Activated naive CD8-positive, alpha-beta T cell (primary cell): ENCODE data around the gene ZNF780A.
"Not testable (repeated sequence)": the region's sequence is repeated elsewhere in the genome, so short reads cannot be mapped to it uniquely, and the experiment has no call there.

Source experiments
- H3K27ac Mint-ChIP-seq: one replicate; pipeline ENCODE4 v1.8.0; 2021; ENCODE audit warnings: mixed read lengths
- H3K27me3 Mint-ChIP-seq: one replicate; pipeline ENCODE4 v1.8.0; 2021; ENCODE audit warnings: mixed read lengths
- H3K36me3 Mint-ChIP-seq: one replicate; pipeline ENCODE4 v1.8.0; 2021; ENCODE audit warnings: mixed read lengths
- H3K4me1 Mint-ChIP-seq: one replicate; pipeline ENCODE4 v1.8.0; 2021; ENCODE audit warnings: low read depth, mixed read lengths
- H3K4me3 Mint-ChIP-seq: one replicate; pipeline ENCODE4 v1.8.0; 2021; ENCODE audit warnings: mild to moderate bottlenecking, mixed read lengths
- H3K9me3 Mint-ChIP-seq: one replicate; pipeline ENCODE4 v1.8.0; 2021; ENCODE audit warnings: low read depth, mixed read lengths

Gene ZNF780A

DNA sequence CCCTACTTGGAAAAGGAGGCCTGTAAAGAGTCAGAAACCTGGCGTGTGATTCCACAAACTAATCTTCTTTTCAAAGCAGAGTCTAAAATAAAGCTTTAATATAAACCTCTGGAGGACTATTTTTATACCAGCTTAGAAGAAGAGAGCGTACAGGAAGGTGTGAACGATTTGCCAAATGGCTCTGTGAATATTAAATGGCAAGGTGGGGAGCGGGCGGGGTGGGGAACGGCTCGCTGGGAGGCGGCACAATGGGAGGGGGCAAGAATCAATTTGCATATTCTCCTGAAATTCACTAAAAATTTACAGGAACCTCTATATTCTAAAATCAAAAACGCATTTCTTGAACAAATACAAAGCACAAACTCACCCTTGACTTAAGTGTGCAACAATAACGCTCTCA, 35.7 kb downstream of the ZNF780A start:
- Mint-ChIP-seq H3K4me1 (peaks cover 53% of the 10 kb centered on the region), H3K9me3 (peaks cover 8% of the 10 kb centered on the region), H3K27ac (peak overlapping the region; percentile 96), H3K36me3 (peaks cover 29% of the 10 kb centered on the region), H3K4me3 (peak overlapping the region; percentile 98), H3K27me3 (no peaks in the 10 kb centered on the region)

DNA sequence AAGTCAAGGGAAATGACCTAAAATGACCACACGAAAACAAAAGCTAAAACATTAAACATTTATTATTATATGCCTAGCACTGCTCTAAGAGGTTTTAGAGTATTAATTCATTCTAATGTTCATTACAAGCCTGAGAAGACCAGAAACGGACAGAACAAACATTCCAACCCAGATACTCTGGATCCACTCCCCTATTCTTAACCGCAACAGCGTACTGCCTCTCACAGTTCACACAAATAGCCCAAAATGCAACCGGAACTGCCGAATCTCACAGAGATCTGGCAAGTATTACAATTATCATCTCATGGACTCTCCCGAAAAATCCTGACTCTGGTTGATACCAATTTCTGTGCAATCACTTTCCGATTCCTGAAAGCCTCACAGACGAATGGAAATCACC, 36.1 kb downstream of the ZNF780A start:
- H3K27ac Mint-ChIP-seq = peak overlapping the region; percentile 61

DNA sequence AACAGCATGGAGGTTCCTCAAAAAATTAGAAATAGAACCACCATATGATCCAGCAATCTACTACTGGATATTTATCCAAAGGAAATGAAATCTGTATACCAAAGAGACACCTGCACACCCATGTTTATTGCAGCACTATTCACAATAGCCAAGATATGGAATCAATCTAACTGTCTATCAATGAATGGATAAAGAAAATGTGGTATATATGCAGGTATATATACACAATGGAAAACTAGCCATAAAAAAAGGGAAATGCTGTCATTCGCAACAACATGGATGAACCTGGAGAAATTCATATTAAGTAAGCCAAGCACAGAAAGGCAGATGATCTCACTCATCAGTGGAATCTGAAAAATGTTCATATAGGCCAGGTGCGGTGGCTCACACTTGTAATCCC, 37.3 kb downstream of the ZNF780A start:
- H3K9me3 Mint-ChIP-seq = no peaks in the 10 kb centered on the region
- peaks cover 30% of the 10 kb centered on the region for H3K36me3 Mint-ChIP-seq
- peak overlapping the region; percentile 98 for H3K4me3 Mint-ChIP-seq
- peaks cover 55% of the 10 kb centered on the region for H3K4me1 Mint-ChIP-seq
- no peaks in the 10 kb centered on the region for H3K27me3 Mint-ChIP-seq
- H3K27ac Mint-ChIP-seq = no peak overlapping the region

More for the DNA sequence above, 36.1 kb downstream of the ZNF780A start:
- Mint-ChIP-seq H3K36me3 (peaks cover 27% of the 10 kb centered on the region), H3K4me3 (peak overlapping the region; percentile 98), H3K4me1 (peaks cover 53% of the 10 kb centered on the region), H3K9me3 (peaks cover 5% of the 10 kb centered on the region), H3K27me3 (no peaks in the 10 kb centered on the region)

DNA sequence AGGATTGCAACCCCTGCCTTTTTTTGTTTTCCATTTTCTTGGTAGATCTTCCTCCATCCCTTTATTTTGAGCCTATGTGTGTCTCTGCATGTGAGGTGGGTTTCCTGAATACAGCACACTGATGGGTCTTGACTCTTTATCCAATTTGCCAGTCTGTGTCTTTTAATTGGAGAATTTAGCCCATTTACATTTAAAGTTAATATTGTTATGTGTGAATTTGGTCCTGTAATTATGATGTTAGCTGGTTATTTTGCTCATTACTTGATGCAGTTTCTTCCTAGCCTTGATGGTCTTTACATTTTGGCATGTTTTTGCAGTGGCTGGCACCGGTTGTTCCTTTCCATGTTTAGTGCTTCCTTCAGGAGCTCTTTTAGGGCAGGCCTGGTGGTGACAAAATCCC, 49.0 kb downstream of the ZNF780A start:
- not testable (repeated sequence) for H3K4me1 Mint-ChIP-seq, H3K27me3 Mint-ChIP-seq, H3K27ac Mint-ChIP-seq, H3K4me3 Mint-ChIP-seq
- H3K36me3 Mint-ChIP-seq = peaks cover 32% of the 10 kb centered on the region
- peaks cover 22% of the 10 kb centered on the region for H3K9me3 Mint-ChIP-seq

DNA sequence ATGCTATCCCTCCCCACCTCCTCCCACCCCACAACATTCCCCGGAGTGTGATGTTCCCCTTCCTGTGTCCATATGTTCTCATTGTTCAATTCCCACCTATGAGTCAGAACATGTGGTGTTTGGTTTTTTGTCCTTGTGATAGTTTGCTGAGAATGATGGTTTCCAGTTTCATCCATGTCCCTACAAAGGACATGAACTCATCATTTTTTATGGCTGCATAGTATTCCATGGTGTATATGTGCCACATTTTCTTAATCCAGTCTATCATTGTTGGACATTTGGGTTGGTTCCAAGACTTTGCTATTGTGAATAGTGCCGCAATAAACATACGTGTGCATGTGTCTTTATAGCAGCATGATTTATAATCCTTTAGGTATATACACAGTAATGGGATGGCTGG, 52.7 kb downstream of the ZNF780A start:
- H3K4me3 Mint-ChIP-seq, H3K4me1 Mint-ChIP-seq, H3K27me3 Mint-ChIP-seq, H3K27ac Mint-ChIP-seq: not testable (repeated sequence)
- peaks cover 30% of the 10 kb centered on the region for H3K9me3 Mint-ChIP-seq
- peaks cover 18% of the 10 kb centered on the region for H3K36me3 Mint-ChIP-seq

DNA sequence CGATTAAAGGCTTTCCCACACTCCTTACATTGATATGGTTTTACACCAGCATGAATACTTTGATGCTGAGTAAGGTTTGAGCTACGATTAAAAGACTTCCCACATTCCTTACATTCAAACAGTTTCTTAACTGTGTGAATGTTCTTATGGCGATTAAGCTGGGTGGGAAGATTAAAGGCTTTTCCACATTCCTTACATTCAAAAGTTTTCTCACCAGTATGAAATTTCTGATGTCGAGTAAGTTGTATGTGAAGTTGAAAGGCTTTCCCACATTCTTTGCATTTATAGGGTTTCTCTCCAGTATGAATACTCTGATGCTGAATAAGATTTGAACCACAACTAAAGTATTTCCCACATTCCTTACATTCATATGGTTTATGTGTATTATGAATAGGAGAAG, 54.7 kb downstream of the ZNF780A start:
- H3K4me1 Mint-ChIP-seq = no peaks in the 10 kb centered on the region
- peaks cover 27% of the 10 kb centered on the region for H3K36me3 Mint-ChIP-seq
- H3K27ac Mint-ChIP-seq = no peak overlapping the region
- peaks cover 33% of the 10 kb centered on the region for H3K9me3 Mint-ChIP-seq
- H3K4me3 Mint-ChIP-seq = no peak overlapping the region
- H3K27me3 Mint-ChIP-seq = no peaks in the 10 kb centered on the region

DNA sequence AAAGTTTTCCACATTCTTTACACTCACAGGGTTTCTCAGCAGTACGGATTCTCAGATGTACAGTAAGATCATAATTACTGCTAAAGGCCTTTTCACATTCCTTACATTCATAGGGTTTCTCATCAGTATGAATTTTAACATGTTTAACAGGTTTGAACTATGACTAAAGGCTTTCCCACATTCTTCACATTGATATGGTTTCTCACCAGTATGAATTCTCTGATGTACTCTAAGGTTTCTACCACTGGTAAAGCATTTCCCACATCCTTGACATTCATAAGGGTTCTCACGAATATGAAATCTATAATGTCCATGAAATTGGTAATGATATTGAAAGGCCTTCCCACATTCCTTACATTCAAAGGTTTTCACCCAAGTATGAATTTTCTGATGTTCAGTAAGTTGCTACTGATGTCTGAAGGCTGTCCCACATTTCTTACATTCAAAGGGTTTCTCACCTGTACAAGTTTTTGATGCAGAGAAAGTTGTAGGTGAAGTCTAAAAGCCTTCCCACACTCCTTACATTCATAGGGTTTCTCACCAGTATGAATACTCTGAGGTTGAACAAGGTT, 56.7 kb downstream of the ZNF780A start:
- Mint-ChIP-seq H3K36me3 (peaks cover 37% of the 10 kb centered on the region), H3K27me3 (no peaks in the 10 kb centered on the region), H3K9me3 (peaks cover 42% of the 10 kb centered on the region), H3K4me1 (no peaks in the 10 kb centered on the region), H3K4me3 (no peak overlapping the region), H3K27ac (no peak overlapping the region)

DNA sequence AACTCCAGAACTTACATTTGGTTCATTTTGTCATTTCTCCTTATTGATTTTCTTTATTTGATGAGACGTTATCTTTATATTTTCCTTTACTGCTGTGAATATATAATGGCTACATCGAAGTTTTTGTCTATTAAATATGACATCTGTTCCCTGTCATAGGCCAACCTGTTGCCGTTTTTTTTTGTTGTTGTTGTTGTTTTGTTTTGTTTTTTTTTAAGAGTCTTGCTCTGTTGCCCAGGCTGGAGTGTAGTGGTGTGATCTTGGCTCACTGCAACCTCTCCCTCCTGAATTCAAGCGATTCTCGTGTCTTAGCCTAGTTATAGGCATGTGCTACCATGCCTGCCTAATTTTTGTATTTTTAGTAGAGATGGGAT, 64.2 kb downstream of the ZNF780A start:
- Mint-ChIP-seq H3K36me3 (peaks cover 34% of the 10 kb centered on the region), H3K9me3 (peaks cover 44% of the 10 kb centered on the region), H3K27ac (no peak overlapping the region), H3K27me3 (no peaks in the 10 kb centered on the region), H3K4me1 (no peaks in the 10 kb centered on the region), H3K4me3 (no peak overlapping the region)

DNA sequence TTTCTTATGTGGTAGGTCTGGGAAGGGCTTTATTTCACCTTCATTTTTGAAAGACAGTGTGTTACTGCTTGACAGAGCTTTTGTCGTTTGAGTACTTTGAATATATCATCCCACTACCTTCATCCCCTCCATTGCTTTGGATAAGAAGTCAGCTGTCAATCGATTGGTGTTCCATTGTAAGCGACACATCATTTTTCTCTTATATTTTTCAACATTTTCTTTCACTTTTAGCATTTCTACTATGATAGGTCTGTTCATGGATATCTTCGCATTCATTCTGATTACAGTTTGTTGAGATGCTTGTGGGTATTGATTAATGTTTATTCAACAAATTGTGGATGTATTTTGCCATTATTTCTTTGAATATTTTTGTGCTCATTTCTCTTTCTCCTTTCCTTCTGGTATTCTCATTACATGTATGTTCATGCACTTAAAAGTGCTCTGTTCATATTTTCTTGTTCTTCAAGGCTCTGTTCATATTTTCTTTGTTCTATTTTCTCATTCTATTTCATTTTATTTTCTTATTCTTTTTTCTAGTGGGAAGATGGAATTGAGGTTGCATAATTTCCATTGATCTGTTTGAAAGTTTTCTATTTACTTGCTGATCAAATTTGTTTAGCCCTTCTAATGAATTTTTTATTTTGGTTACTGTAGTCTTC, 64.7 kb downstream of the ZNF780A start:
- Mint-ChIP-seq H3K4me1 (no peaks in the 10 kb centered on the region), H3K27ac (no peak overlapping the region)

DNA sequence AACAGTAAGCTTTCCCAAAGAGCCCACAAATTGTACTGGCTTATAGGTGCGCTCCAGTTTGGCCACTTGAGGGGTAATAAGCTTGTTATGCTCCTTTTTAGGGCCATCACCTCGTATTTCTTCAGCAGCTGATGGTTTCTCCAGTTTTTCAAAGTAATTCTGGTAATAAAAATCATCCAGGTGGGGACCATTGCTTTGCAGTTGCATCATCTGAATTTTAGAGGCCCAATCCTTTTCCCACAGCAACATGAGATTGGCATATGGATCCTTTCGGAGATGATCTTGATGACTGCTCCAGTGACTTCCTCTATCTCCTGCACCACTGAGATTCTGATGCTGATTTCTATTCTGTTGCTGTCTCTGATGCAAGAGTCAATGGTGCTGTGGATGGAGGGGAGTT, 66.8 kb downstream of the ZNF780A start:
- Mint-ChIP-seq H3K9me3 (peaks cover 37% of the 10 kb centered on the region), H3K4me1 (no peaks in the 10 kb centered on the region), H3K27ac (no peak overlapping the region), H3K36me3 (peaks cover 38% of the 10 kb centered on the region), H3K27me3 (no peaks in the 10 kb centered on the region), H3K4me3 (no peak overlapping the region)

More for the DNA sequence above, 64.7 kb downstream of the ZNF780A start:
- Mint-ChIP-seq H3K27me3 (no peaks in the 10 kb centered on the region), H3K36me3 (peaks cover 36% of the 10 kb centered on the region), H3K4me3 (no peak overlapping the region), H3K9me3 (peaks cover 44% of the 10 kb centered on the region)
